HG02840 (cell line): ENCODE measurements around the gene PLIN4.

ENCODE experiments used
- ATAC-seq: cut with Tn5 transposase; IDR thresholded peaks from one replicate; pipeline ENCODE4 v1.9.1; 2021; ENCODE audit warnings: mild to moderate bottlenecking, moderate library complexity, moderate number of reproducible peaks; ENCODE audit not compliant: unreplicated experiment, low FRiP score

Gene PLIN4

DNA sequence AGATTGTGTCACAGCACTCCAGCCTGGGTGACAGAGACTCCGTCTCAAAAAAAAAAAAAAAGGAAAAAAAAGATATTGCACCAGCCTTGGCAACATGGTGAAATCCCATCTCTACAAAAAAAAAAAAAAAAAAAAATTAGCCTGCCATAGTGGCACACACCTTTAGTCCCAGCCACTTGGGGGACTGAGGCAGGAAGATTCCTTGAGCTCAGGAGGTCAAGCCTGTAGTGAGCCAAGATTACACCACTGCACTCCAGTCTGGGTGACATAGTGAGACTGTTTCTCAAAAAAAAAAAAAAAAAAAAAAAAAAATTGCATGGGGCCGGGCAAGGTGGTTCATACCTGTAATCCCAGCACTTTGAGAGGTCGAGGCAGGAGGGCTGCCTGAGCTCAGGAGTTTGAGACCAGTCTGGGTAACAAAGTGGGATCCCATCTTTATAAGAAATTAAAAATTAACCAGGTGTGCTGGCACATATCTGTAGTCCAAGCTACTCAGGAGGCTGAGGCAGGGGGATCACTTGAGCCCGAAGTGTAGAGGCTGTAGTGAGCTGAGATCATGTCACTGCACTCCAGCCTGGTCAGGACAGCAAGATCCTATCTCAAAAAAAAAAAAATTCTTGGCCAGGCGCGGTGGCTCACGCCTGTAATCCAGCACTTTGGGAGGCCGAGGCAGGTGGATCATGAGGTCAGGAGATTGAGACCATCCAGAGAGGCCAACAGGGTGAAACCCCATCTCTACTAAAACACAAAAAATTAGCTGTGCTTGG is 53.3 kb downstream of the PLIN4 start:
- ATAC-seq: no peak

DNA sequence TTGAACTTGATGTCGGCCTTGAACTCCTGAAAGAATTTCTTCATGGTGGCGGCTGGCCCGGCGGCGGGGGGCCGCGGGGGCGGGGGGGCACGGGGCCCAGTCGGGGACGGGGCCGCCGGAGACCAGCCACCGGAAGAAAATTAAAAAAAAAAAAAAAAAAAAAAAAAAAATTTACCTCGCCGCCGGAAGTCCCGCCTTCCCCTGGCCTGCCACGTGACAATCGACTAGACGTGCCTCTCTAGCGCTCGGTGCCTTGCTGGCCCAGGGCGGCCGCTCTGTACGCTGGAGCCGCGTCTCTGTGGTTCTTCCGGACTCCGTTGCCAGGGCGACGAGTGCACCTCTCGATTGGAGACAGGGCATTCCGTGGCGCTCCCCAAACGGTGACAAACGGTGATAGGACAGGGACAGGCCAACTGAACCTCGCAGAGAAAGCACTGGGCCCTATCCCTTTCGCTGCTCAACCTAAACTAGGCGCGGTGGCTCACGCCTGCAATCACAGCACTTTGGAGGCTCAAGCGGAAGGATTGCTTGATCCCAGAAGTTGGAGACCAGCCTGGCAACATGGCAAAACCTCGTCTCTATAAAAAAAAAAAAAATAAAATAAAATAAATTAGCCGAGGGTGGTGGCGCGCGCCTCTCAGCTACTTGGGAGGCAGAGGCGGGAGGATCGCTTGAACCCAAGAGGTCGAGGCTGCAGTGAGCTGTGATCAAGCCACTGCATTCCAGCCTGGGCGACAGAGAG is 60.5 kb downstream of the PLIN4 start, which contains the start of gene UBXN6:
TSS of gene UBXN6 (minus strand) at position 141 of the 742 bp plus-strand sequence. CDS start at position 44, 97 bp downstream.
- peak; percentile 94 for ATAC-seq

- ATAC-seq: peak; percentile 8
These were observed 61.2 kb downstream of the PLIN4 start for GRCh38 chr19:4456843-4457653.

- ATAC-seq: no peak
These were observed 61.8 kb downstream of the PLIN4 start for GRCh38 chr19:4456476-4456842.

- ATAC-seq: no peak
These were observed 62.4 kb downstream of the PLIN4 start for GRCh38 chr19:4455719-4456475.

DNA sequence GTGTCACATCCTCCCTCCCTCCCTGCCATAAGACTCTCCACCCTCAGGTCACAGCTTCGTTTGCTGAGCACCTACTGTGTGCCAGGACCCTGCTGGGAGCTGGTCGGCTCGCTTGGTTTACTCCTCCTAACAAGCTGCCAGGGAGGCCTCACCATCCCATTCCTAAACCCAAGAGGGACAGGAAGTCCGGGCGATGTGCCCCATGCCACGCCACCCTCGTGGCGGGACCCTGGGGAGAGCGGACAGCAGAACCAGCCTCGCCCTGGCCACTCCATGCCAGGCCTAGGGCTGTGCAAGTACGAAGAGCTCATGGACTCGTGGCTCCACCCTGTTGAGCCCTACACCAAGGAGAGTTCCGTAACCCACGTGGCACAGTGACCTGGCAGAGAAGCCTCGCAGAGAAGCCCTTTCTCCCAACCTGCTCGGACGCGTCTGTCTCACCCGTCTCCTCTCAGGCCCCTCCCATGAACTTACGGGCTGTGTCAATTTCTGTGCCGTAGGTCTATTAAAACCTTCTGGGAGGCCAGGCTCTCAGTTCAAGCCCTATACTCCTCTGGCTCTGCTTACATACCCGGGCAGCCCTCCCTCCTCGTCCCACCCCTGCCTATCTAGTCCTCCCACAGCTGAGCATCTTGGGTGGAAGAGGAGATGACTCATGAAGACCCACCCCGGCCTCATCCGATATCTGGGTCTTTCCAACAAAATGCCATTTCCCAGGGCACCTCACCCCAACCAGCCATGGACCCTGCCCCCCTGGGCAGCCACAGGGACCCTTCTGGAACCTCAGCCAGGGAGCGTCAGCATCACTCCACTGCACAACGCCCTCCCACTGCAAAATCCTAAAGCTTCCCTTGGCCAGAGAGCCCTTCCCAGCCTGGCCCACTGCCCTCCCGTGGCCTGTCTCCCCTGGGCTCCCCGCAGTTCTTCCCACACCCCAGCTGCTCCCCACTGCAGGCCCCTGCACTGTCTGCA is 63.3 kb downstream of the PLIN4 start:
- no peak for ATAC-seq

DNA sequence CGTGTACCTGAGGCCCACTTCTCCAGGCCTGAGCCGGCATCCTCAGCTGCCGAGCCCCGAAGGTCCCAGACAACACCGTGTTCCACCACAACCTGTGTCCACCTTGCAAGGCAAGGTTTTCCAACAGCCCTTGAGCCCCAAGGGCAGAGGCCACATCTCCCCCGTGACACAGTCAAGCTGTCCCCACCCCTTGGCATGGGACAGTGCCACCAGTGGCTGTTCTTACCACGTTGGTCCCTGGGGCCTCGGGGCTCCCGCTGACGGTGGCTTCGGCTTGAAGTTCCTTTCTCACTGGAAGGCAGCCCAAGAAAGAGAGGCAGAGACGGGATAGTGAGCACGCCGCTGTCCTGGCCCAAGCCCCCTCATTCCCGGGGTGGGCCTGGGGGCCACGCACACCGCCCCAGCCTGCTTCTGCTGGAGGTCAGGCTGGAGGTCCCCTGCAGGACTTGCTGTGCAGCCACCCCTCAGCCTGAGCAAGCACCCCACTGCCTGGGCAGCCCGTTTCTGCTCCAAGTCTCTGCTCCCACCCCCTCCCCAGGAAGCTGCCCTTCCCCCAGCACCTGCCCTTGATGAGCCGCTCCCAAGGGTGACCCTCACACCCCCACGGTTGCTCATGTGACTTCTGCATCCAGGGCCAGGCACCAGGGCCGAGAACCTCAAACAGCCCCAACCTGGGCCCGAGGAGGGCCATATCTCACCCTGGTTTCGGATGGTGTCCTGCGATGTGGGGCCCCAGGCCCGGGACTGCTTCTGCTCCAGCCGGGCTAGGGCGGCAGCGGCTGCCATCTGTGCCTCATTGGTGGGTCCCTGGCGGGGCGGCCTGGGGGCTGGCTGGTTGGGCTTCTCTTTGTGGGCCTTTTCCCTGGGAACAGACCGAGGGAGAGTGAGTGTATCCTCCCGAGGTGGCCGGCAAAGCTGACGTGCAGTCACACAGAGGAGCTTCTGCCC is 64.8 kb downstream of the PLIN4 start:
- ATAC-seq: no peak

- no peak for ATAC-seq
These were observed 65.9 kb downstream of the PLIN4 start for GRCh38 chr19:4452230-4452990.
